LoVo (cell line): Measurements from ENCODE around the gene CFAP70.

ENCODE experiments used
- DNase-seq: peaks from one replicate; pipeline ENCODE4 v3.0.0-alpha.2; 2016; ENCODE audit warnings: low spot score

Gene CFAP70

DNA sequence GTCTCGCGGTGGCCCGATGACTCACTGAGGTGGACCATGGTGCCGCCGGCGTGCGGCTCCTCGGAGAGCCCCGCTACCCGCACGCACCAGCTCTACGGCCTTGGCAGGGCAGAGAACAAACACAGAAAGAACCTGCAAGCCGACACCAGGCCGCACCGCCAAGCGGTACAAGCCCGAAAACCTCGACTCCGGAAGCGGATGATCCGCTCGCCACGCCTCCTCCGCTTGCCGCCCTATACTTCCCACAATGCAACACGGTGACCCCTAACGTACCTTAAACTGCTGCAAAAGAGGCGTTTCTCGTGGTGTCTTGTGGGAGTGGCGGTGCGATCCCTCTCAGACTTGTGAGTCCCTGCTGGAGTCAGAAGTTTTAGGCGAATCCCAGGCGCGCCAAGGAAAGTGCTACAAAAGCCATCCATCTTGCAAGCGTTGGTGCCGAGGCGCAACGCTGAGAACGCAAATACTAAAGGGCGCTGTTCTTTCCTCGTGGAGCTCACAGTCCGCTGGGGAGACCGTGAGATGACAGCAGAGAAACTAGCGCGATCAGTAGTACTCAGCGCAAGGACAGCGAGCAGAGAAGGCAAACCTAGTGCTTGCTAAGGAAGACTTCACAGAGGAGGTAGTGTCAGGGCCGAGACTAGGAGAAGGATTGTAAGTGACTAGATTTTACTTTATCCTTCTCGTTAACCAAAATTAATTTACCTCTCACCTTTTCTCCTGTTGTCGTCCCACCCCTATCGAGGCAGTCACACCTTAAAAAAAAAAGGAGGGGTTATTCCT, 106.0 kb downstream of the CFAP70 start, which contains the start of gene MRPS16:
TSS of gene MRPS16 (minus strand) at position 200 of the 780 bp plus-strand sequence. CDS start at position 38, 162 bp downstream.
- peak; percentile 96 for DNase-seq

GRCh38 chr10:73251683-73252444, 106.8 kb downstream of the CFAP70 start:
- peak; percentile 46 for DNase-seq

DNA sequence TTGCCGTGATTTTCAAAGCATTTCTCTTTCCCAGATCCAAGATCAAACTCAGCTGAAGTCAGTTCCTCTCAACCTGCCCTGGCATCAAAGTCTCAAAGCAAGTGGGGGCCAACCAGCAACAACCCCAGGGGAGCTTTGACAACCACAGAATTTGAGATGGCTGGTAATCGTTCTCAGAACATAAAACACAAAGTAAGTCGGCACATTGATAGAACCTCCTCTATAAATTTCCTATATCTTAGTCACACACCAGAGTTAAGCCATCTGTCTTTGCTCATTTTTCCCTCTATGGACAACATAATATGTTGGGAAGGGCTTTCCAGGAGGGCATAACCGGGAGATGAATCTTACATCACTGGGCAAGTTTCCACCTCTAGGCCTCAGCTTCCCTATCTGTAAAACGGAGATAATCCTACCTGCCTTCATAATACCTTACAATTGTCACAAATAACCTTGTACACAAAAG, 110.4 kb downstream of the CFAP70 start:
- no peak for DNase-seq

DNA sequence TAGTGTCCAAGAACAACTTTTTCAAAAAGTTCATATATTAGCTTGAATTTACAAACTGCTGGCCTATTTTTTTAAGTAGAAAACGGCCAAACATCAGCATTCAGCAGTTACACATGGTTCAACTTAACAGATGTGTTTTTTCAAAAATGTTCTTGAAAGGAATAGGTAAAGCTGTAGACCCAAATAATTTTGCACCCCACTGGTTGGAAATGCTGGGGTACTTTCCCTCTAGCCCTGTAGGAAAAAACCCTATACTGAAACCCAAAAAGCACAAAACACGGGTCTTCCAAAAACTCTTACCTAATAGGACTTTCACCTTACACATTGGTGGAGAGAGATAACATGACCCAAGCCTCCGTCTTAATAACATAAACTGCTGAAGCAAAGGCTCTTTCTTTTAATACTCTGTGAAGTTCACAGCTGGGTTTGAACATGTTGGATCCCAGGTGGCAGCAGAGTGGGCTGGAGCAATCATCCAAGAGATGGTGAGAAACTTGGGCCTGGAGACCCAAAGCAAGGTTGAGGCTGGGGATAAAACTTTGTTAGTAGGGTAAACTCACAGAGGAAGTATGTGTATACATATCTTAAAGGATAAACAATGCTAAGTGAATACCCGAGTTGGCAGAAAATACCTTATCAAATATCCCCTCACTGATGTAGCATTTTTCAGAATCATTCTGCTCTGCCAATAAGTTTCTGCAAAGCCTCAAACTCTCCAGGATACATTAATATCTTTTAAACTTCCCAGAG, 111.0 kb downstream of the CFAP70 start:
- no peak for DNase-seq

DNA sequence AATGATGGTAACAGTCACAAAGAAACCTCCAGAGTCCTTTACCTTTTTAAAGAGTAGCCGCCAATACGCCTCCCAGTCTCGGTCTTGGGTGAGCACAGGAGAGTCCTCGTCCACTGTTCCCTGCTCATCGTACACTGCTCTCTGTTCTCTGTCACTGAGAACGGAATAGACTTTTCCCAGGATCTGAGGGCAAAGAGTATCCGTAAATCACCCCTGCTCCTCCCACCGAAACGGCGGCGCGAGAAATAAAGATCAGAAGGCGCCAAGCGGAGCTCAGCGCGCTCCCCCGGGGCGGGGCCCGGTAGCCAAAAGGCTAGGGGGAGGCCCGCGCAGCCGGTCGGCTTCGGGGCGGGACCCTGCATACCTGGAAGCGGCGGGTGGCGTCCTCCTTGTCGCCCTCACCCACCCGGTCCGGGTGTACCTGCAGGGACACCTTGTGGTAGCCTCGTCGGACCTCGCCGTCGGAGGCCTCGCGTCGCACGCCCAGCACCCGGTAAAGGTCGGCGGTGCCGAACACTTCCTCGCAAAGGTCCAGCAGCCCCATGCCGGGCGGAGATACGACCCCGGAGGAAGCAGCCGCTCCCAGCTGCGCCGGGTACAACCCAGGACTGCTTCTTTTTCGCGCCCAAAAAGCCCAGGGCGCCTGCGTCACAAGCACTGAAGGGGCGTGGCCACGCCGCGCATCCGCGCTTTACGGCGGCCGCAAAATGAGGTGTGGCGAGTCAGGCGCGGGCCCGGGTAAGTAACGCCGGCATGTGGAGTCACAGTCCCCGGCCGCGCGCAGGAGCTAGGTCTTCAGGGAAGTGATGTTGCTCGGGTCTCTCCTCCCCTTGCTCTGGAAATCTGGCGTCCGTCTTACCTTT, 111.8 kb downstream of the CFAP70 start, which contains the start of gene DNAJC9:
TSS of gene DNAJC9 (minus strand) at position 610 of the 863 bp plus-strand sequence. CDS start at position 544, 66 bp downstream.
- DNase-seq, result peak; percentile 96

DNA sequence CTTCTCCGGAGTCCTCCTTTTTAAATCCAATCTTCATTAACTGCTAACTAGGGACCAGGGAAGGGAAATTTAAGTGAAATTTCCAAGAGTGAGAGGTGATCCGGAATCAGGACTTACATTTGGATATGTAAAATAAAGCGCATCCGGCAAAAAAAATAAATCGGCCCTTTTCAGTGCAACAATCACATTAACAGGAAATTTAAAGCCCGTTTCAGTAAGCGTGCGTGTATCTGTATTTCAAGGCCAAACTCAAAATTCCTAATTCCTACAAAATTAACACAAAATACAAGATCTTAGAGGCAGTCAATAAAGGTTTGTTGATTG, 112.4 kb downstream of the CFAP70 start:
- DNase-seq, result no peak

GRCh38 chr10:73244866-73245477, 113.7 kb downstream of the CFAP70 start:
- DNase-seq, result no peak

- no peak for DNase-seq
These were observed 118.8 kb downstream of the CFAP70 start for GRCh38 chr10:73239908-73240307.

- no peak for DNase-seq
These were observed 119.6 kb downstream of the CFAP70 start for GRCh38 chr10:73238990-73239566.

DNA sequence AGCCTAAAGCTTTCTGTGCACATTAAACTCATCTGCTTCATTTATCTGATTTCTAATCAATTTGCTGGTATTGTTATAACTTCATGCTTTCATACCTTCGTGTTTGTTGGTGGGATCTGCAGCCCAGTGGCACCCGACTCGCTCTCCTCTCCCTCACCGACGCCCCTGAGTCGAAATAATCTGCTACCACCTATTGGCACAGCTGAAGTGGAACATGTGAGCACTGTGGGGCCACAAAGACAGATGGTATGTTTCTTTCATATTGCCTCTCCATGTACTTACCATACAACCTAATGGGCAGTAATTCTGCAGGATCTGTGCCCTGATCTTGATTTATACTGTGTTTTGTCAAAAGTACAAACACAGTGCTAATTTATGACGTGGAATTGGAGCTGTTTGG, 124.0 kb downstream of the CFAP70 start:
- DNase-seq, result no peak

GRCh38 chr10:73233883-73234282, 124.8 kb downstream of the CFAP70 start:
- no peak for DNase-seq

DNA sequence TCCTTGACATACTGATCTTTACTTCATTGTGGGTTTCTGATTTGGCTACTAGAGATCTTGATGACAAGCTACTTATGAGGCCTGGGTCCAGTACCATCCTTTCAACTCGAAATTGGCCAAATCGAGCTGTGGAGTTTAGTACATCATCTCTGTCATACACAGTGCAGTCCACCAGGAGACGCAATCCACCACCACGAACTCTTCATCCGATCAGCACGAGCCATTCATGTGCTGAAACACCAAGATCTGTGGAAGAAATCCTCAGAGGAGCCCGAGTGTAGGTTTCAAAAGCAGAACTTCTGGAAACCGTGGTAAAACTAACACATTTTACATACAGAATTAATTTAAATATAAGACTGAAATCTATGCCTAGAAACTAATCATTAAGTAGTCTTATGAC, 125.8 kb downstream of the CFAP70 start:
- no peak for DNase-seq

DNA sequence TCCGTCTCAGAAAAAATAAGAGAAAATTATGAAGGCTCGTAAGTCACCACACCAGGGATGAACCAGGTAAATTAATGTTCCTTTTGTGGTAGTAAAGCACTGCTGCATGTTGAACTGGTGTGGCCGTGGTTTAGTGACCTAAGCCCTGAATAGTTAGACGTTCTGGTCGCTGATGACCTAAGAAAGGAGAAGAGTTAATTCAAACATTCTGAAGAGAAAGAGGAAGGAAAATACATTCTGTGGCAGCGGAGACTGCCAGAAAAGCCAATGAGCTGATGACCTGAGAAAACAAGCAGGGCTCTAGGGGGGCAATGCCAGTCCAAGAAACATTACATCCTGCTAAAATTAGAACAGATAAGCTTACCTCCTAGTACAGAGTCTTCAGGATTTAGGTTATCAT, 129.1 kb downstream of the CFAP70 start:
- DNase-seq, result no peak

- no peak for DNase-seq
These were observed 130.4 kb downstream of the CFAP70 start for GRCh38 chr10:73228247-73228646.

GRCh38 chr10:73226663-73227062, 132.0 kb downstream of the CFAP70 start:
- no peak for DNase-seq

DNA sequence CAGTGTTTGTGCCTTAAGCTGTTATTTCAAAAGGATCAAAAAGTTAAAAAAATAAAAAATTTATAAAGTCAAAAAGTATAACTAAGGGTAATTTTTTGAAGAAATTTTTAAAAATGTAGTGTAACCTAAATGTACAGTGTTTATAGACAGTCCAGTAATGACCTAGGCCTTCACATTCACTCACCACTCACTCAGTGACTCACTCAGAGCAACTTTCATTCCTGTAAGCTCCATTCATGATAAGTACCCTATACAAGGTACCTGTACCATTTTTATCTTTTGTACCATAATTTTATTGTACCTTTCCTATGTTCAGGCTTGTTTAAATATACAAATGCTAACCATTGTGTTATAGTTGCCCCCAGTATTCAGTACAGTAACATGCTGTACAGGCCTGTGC, 133.1 kb downstream of the CFAP70 start:
- DNase-seq, result no peak

DNA sequence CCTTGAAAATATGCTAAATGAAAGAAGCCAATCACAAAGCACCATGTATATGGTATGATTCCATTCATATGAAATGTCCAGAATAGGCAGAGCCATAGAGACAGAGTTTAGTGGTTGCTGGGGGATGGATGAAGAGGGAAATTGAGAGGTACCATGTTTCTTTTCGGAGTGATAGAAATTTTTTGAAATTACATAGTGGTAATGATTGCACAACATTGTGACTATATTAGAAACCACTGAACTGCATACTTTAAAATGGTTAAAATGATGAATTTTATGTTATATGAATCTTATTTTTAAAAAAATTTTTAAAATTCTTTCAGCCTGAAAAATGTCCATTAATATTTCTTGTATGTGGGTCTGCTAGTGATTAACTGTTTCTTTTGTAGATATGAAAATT, 137.7 kb downstream of the CFAP70 start:
- no peak for DNase-seq

- no peak for DNase-seq
These were observed 139.3 kb downstream of the CFAP70 start for GRCh38 chr10:73219384-73219783.

DNA sequence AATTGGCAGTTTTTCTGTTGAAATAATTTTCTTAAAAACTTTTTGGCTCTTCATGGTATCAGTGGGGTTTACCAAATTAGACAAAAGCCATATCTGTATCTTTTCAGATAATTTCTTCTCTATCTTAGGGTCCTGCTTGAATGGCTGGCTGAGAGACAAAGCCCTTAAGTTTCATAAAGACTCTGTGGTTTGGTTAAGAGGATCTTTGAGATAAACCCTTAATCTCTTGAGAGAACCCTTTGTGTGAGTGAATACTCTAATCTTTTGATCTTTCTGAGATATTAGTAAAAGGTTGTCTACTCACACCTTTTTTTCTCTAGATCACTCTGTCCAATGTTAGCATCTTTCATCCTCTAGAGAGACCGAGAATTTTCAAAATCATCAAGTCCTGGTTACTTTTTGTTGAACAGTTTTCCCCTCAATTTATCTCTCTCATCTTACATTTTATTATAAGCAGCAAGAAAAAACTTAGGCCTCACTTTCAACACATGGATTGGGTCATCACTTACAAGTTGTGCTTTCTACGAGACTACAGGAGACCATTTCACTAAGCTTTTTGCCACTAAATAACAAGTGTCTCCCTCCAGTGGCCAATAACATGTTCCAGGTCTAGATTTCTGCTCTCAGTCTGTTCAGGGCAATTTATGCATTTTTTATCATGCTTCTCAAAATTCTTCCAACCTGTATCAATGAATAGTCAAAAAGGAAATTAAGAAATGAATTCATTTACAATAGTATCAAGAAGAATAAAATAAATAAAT, 140.1 kb downstream of the CFAP70 start:
- no peak for DNase-seq

- DNase-seq, result no peak
These were observed 141.0 kb downstream of the CFAP70 start for GRCh38 chr10:73217628-73218027.
